Stimulated activated naive CD8-positive, alpha-beta T cell treated with anti-CD3 and anti-CD28 coated beads, Interleukin-15, Interleukin-2, amounts not matched to agents 100 ng/mL and 50 ng/mL, for 24 hours (primary cell): ENCODE measurements around the gene CACNG5.
A peak's percentile ranks its signal among the peaks of the same experiment; 100 is the strongest.

Experiments
- H3K27ac Mint-ChIP-seq: one replicate; pipeline ENCODE4 v1.8.0; 2021; ENCODE audit warnings: mild to moderate bottlenecking, mixed read lengths
- H3K27me3 Mint-ChIP-seq: one replicate; pipeline ENCODE4 v1.8.0; 2021; ENCODE audit warnings: mixed read lengths
- H3K36me3 Mint-ChIP-seq: one replicate; pipeline ENCODE4 v1.8.0; 2021; ENCODE audit warnings: low read depth, mixed read lengths
- H3K4me1 Mint-ChIP-seq: one replicate; pipeline ENCODE4 v1.8.0; 2021; ENCODE audit warnings: low read depth, mixed read lengths
- H3K4me3 Mint-ChIP-seq: one replicate; pipeline ENCODE4 v1.8.0; 2021; ENCODE audit warnings: mild to moderate bottlenecking, mixed read lengths
- H3K9me3 Mint-ChIP-seq: one replicate; pipeline ENCODE4 v1.8.0; 2021; ENCODE audit warnings: mixed read lengths

The CACNG5 gene

DNA sequence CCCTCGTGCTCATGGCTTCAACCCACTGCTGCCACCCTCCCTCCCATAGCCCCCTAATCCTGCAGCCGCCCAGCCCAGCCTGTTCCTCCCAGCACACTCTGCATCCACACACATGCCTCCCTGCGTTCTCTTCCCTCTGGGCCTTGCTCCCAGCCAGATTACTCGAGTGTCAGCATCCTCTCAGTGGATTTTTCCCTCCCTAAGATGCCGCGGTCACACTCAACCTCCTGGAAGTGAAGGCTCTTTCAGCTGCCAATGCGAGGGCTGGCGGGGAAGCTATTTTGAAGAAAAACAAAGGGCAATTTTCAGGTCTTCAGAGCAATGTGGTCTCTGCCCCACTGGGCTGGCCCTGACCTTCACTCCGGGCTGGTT lies 23.2 kb upstream of the CACNG5 start:
- H3K9me3 Mint-ChIP-seq = no peaks in the 10 kb centered on the region
- peaks cover 12% of the 10 kb centered on the region for H3K36me3 Mint-ChIP-seq
- no peak overlapping the region for H3K4me3 Mint-ChIP-seq
- H3K4me1 Mint-ChIP-seq = peaks cover 17% of the 10 kb centered on the region
- no peaks in the 10 kb centered on the region for H3K27me3 Mint-ChIP-seq
- peak overlapping the region; percentile 40 for H3K27ac Mint-ChIP-seq

DNA sequence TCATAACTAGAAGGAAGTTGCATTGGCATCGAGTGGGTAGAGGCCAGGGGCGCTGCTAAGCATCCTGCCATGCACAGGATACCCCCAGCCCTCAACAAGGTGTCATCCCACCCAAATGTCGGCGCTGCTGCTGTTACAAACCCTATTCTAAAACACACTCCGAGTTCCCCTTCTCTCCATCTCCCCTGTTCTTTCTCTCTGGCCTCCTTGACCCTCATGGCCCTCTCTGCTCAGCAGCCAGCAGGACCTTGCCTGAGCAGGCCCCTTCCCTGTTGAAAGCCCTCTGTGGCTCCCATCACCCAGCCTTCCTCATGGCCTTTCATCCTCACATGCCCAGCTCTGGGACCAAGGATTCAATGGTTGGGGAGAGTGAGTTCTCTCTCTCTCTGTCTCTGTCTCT lies 22.3 kb upstream of the CACNG5 start:
- Mint-ChIP-seq H3K27ac (no peak overlapping the region), H3K4me1 (peaks cover 9% of the 10 kb centered on the region), H3K4me3 (no peak overlapping the region), H3K9me3 (peaks cover 6% of the 10 kb centered on the region), H3K36me3 (peaks cover 6% of the 10 kb centered on the region), H3K27me3 (no peaks in the 10 kb centered on the region)

DNA sequence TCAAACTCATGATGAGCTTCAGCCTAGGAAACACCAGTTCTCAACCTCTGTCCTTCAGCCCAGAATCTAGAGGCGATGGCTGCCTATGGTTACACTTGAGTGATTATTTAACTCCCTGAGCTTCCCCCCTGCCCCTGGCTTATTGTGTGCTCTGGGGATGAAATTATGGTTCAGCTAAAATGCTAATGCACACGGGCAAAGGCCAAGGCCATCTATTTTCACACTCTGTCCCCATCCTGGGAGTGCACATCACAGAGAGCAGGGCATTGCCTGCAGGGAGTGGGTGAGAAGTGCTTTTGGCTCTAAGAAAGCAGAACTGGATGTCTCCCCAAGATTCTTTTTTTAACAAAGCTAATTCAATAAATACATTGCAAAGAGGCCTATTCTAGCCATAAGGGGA lies 21.6 kb upstream of the CACNG5 start:
- Mint-ChIP-seq H3K9me3 (peaks cover 9% of the 10 kb centered on the region), H3K36me3 (peaks cover 2% of the 10 kb centered on the region), H3K27me3 (no peaks in the 10 kb centered on the region), H3K4me1 (peaks cover 2% of the 10 kb centered on the region), H3K27ac (no peak overlapping the region), H3K4me3 (no peak overlapping the region)

DNA sequence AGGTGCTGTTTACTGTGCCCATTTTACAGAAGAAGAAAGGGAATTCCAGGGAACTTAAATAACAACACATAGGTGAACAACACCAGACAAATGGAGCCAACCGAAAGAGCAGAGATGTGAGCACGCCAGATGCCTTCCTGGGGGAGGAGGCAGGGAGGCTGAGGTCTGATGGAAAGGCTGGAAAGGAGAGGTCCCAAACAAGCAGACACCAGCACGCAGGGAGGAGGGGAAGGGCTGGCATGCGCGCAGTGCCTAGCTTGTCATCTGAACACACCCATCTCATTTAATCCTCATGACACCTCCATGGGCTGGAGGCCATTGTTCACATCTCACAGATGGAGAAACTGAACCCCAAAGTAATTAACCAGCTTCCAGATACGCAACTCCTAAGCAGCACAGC lies 20.9 kb upstream of the CACNG5 start:
- Mint-ChIP-seq H3K27ac (no peak overlapping the region), H3K27me3 (no peaks in the 10 kb centered on the region), H3K9me3 (peaks cover 9% of the 10 kb centered on the region), H3K4me3 (no peak overlapping the region), H3K36me3 (no peaks in the 10 kb centered on the region), H3K4me1 (no peaks in the 10 kb centered on the region)

DNA sequence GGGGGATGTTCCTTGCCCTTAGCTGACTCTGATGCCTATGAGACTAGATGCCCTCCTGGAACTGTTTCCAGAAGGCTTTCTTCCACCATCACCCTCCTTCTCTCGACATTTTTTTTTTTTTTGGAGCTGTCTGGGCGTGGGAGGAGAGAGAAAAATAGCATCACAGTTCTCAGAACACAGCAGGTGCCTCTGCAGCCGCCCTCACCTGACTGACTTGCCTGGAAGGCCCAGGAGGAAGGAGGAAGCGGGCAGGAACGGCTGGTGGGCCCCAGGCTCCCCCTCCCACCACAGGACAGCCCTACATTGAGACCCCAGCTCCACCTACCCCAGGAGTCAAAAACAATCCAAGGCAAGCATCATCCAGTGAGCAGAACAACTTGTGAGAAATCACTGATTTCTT lies 20.3 kb upstream of the CACNG5 start:
- H3K27ac Mint-ChIP-seq = no peak overlapping the region
- no peak overlapping the region for H3K4me3 Mint-ChIP-seq
- H3K27me3 Mint-ChIP-seq = no peaks in the 10 kb centered on the region
- H3K9me3 Mint-ChIP-seq = peaks cover 9% of the 10 kb centered on the region
- H3K4me1 Mint-ChIP-seq = no peaks in the 10 kb centered on the region
- no peaks in the 10 kb centered on the region for H3K36me3 Mint-ChIP-seq

DNA sequence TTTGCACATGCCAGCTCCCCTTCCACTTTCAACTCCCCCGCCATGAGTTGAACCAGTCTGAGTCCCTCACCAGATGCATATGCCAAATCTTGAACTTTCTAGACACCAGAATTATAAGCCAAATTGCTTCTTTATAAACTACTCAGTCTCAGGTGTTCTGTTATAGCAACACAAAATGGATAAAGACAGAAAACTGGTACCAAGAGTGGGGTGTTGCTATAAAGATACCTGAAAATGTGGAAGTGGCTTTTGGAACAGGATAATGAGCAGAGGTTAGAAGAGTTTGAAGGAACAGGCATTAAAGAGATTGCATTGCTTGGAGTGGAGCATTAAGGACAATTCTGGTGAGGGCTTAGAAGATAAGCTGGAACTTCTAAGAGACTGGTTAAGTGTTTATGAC lies 17.2 kb upstream of the CACNG5 start:
- Mint-ChIP-seq H3K9me3 (peaks cover 9% of the 10 kb centered on the region), H3K27me3 (peaks cover 4% of the 10 kb centered on the region), H3K4me1 (no peaks in the 10 kb centered on the region), H3K27ac (no peak overlapping the region), H3K36me3 (no peaks in the 10 kb centered on the region), H3K4me3 (no peak overlapping the region)

DNA sequence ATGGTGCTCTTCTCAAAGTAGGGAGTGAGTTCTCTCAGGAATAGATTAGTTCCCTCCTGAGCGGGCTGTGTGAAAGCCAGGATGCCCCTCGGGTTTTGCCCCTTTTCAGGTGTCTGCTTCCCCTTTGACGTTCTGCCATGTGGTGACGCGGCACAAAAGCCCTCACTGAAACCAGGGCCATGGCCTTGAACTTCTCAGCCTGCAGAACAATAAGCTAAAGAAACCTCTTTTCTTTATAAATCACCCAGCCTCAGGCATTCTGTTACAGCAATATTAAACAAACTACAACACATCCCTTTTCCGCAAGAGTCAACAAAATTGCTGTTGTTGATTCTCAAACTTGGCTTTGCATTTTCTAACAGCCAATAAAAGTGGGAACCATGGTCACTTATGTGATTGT lies 15.5 kb upstream of the CACNG5 start:
- Mint-ChIP-seq H3K9me3 (peaks cover 9% of the 10 kb centered on the region), H3K27me3 (peaks cover 4% of the 10 kb centered on the region), H3K4me3 (no peak overlapping the region), H3K36me3 (no peaks in the 10 kb centered on the region), H3K27ac (no peak overlapping the region), H3K4me1 (no peaks in the 10 kb centered on the region)

DNA sequence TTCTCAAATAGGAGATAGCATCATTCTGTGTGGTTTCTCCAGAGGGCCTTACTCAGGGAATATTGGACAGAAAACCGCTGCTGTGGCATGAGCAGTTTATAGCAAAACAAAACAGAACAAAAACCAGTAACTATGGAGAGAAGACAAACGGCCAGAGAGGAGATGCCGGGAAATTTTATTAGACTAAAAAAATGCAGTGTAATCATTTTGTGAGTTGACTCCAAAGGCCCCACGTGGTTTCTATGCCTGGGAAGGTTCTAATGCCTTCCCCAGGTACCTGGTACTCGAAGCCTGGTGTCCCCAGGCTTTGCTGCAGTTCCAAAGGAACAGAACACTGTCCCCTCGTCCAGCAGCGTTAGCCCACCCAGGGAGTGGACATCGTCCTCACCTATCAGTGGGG lies 12.9 kb upstream of the CACNG5 start:
- no peak overlapping the region for H3K4me3 Mint-ChIP-seq
- peaks cover 9% of the 10 kb centered on the region for H3K9me3 Mint-ChIP-seq
- peaks cover 17% of the 10 kb centered on the region for H3K27me3 Mint-ChIP-seq
- H3K4me1 Mint-ChIP-seq = no peaks in the 10 kb centered on the region
- H3K27ac Mint-ChIP-seq = no peak overlapping the region
- H3K36me3 Mint-ChIP-seq = no peaks in the 10 kb centered on the region

DNA sequence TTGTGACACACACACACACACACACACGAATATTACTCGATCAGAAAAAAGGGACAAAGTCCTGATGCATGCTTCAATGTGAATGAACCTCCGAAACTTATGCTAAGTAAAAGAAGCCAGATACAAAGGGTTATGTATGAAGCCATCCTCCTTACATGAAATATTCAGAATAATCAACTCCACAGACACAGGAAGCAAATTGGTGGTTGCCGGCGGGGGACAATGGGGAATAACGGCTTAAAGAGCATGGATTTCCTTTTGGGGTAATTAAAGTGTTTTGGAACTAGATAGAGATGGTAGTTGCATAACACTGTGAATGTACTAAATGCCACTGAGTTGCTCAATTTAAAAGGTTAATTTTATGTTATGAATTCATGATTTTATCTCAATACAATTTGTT lies 8.1 kb upstream of the CACNG5 start:
- Mint-ChIP-seq H3K4me1 (no peaks in the 10 kb centered on the region), H3K27ac (no peak overlapping the region), H3K4me3 (no peak overlapping the region), H3K9me3 (no peaks in the 10 kb centered on the region), H3K27me3 (peaks cover 51% of the 10 kb centered on the region), H3K36me3 (no peaks in the 10 kb centered on the region)

DNA sequence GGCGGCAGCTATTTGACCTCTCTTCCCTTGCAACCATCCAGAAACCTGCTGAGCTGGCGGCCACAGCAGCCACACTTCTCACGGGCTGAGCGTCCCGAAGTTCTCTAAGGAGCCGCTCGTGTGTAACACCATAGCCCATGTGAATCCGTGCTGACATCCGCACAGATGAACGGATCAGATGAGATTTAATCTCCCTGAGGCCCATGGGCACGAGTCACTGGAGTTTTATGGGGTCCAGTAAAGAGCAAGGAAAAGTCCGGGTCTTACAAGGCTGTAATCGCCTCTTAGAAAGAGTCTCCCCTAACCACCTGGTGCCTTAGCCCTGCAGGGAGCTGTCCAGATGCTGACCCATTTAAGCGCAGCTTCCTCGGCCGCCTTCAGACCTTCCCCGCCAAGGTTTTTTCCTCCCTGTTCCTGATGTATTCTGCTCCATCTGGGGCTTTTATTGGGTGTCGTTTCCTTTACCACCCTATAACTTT lies 5.5 kb upstream of the CACNG5 start:
- H3K9me3 Mint-ChIP-seq = no peaks in the 10 kb centered on the region
- no peak overlapping the region for H3K27ac Mint-ChIP-seq
- H3K4me1 Mint-ChIP-seq = no peaks in the 10 kb centered on the region
- H3K36me3 Mint-ChIP-seq = no peaks in the 10 kb centered on the region
- H3K4me3 Mint-ChIP-seq = no peak overlapping the region
- peaks cover 74% of the 10 kb centered on the region for H3K27me3 Mint-ChIP-seq

DNA sequence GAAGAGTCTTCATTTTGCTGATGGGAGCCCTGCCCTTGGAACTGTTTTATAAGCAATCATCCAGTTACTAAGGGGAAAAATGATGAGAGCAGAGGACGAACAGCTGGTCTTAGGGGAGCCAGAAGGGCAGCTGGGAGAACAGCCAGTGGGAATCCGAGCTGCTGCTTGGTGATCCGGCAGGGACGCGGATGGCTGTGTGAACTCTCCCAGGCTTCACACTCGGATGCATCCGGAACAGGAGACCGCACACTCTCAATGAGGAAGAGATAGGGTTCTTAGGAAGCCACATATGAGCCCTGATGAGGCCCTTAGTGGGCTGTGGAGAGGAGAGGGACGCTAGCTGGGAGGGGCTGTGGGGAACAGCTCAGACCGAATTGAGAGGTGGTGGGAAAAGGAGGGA lies 5.0 kb upstream of the CACNG5 start:
- H3K27me3 Mint-ChIP-seq = peaks cover 74% of the 10 kb centered on the region
- no peaks in the 10 kb centered on the region for H3K9me3 Mint-ChIP-seq
- no peak overlapping the region for H3K27ac Mint-ChIP-seq

DNA sequence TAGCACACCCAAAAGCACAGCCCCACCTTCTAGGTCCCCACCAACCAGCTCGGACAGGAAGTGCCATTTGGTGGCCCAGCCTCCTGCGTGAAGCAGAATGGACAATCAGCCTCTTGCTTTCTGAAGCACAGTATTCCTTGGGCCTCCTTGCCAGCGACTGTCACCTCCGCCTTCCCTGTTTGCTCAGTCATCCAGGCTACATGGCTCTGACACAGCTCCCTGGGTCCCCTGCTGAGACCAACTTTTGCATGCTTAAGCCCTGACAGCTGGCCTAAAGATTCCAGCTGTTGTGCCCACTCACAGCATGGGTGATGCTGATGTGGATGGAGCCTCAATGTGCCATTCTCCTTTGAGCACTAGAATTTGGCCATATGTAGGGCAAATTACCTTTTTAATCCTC lies 4.5 kb upstream of the CACNG5 start:
- Mint-ChIP-seq H3K36me3 (no peaks in the 10 kb centered on the region), H3K4me3 (no peak overlapping the region), H3K4me1 (no peaks in the 10 kb centered on the region), H3K27me3 (peaks cover 74% of the 10 kb centered on the region), H3K27ac (no peak overlapping the region), H3K9me3 (no peaks in the 10 kb centered on the region)

More for the DNA sequence above, 5.0 kb upstream of the CACNG5 start:
- H3K4me1 Mint-ChIP-seq = no peaks in the 10 kb centered on the region
- no peaks in the 10 kb centered on the region for H3K36me3 Mint-ChIP-seq
- no peak overlapping the region for H3K4me3 Mint-ChIP-seq

DNA sequence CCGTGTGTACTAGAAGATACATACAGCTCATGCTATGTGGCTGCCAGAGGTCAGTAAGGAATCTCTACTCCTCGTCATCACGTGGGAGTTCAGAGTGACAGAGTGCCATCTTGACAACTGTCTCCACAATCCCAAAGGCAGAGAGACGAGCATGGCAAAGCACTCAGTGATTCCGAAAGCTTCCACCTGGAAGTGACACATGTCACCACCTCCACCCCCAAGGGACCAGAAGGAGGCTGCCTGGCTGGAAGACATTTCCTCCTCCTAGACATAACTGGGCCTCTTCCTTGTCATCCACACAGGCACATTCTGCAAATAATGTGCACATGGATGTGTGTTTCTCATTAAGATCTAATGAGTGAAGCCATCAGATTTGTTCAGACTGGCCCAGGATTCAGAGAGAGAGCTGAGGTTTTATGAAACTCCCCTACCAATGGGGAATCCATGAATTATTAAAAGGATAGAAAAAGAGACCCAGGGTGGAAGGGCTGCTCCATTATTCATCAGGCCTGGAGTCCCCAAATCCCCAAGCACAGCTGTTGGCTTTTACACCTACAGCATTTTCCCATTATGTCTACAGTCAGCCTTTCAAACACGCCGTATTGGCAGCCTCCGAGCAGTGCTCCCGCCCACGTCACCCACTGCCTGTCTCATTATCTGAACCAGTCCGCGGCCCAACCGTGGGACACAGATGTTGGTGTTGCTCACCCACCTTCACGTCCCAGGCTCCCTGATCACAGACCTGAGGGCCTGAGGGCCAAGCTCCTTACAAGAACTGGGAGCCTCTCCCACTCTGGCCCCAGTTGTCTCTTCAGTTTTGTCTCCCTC lies 3.3 kb upstream of the CACNG5 start:
- H3K9me3 Mint-ChIP-seq = no peaks in the 10 kb centered on the region
- H3K27me3 Mint-ChIP-seq = peaks cover 79% of the 10 kb centered on the region
- H3K36me3 Mint-ChIP-seq = no peaks in the 10 kb centered on the region
- no peaks in the 10 kb centered on the region for H3K4me1 Mint-ChIP-seq
- no peak overlapping the region for H3K27ac Mint-ChIP-seq
- no peak overlapping the region for H3K4me3 Mint-ChIP-seq

DNA sequence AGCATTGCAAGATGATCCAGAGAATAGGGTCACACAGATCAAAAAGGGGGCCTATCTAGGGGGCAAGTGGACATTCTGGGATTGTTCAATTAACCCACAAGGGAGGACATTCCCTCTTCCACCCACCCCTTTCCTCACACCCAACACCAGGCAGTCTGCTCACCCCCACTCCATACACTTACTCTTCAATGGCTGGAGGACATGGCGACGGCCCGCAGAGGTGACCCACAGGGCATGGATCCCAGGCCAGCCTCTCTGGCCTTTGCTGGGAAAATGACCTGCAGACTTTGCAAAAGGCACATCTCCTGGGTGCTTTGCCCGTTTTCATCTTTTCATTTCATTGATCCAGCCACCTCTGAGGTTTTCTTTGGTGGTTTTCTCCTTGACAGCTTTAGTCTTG lies 1.7 kb upstream of the CACNG5 start:
- H3K9me3 Mint-ChIP-seq = no peaks in the 10 kb centered on the region
- H3K27ac Mint-ChIP-seq = no peak overlapping the region
- peaks cover 79% of the 10 kb centered on the region for H3K27me3 Mint-ChIP-seq
- H3K36me3 Mint-ChIP-seq = no peaks in the 10 kb centered on the region
- H3K4me1 Mint-ChIP-seq = no peaks in the 10 kb centered on the region
- no peak overlapping the region for H3K4me3 Mint-ChIP-seq

DNA sequence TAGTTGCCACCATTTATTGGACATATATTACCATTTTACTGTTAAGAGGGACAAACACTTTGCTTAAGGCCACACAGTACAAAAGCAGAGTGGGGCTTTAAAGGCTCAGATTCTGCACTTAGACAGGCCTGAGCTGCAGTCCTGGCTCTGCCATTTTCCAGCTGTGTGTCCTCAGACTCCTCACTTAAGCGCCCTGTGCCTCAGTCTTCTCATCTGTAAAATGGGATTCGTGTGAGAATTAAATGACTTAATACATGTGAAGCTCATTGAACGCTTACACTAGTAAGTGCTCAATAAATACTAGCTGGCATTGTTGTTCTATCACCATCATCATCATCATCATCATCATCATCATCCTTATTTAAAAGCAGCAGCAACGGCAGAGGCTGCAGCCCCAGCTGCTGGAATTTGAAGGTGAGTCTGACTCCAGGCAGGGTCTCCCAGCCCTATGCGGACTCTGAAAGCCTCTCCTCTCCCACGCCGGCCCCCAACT lies 445 bp upstream of the CACNG5 start:
- Mint-ChIP-seq H3K9me3 (no peaks in the 10 kb centered on the region), H3K27me3 (peaks cover 71% of the 10 kb centered on the region), H3K4me3 (no peak overlapping the region), H3K4me1 (no peaks in the 10 kb centered on the region), H3K36me3 (no peaks in the 10 kb centered on the region), H3K27ac (no peak overlapping the region)

DNA sequence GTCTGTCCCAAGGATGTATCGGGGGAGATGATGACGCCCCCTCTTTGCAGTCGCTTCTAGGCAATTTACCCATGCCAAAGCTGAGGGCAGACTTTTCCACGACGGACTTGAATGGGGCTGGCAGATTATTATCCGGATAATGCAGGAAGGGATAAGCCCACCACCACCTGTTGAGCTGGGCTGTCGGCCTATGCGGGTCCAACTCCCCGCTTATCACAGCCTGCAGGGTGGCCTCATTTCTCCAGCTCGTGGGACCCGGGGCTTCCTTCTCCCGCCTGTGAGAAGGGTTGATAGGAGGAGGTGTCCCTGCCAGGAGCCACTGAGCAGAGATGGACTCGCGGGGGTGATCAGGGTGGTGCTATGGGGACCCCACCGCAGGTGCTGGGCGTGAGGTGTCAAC lies 559 bp downstream of the CACNG5 start:
- H3K4me3 Mint-ChIP-seq = no peak overlapping the region
- H3K27me3 Mint-ChIP-seq = peaks cover 62% of the 10 kb centered on the region
- no peaks in the 10 kb centered on the region for H3K4me1 Mint-ChIP-seq

More for the DNA sequence above, 559 bp downstream of the CACNG5 start:
- Mint-ChIP-seq H3K27ac (no peak overlapping the region), H3K9me3 (no peaks in the 10 kb centered on the region), H3K36me3 (no peaks in the 10 kb centered on the region)
